Measurements from ENCODE around the gene CDH13. TPM values are rescaled to one million over a fixed set of nuclear protein-coding genes. Genes with fewer than 3 reads are reported as not detected.

Gene CDH13
- total and polyA plus RNA-seq, 2 of the 8 experiments (the other 6 are each of a cell fraction or from before 2014, with no cell fraction given) = 2.3 to 2.4 TPM

- no peak for TF ChIP-seq CBX8 (IDR thresholded peaks at IDR 0.05; ENCODE audit: borderline replicate concordance, low read depth, low read length)
- TF ChIP-seq FOSL1 (IDR thresholded peaks at IDR 0.05; ENCODE audit: insufficient read depth, low read depth, low read length) = no peak
- TF ChIP-seq POU5F1 (IDR thresholded peaks at IDR 0.05; ENCODE audit: low read depth, low read length) = no peak
These were observed 28.4 kb downstream of the CDH13 start (continued) for GRCh38 chr16:82655072-82655714.
